Endodermal cell (in vitro differentiated cells): ENCODE measurements around the gene BRF1. TPM values are rescaled to one million over a fixed set of nuclear protein-coding genes. Genes with fewer than 3 reads are reported as not detected.

ENCODE experiments used
- DNase-seq: peaks from one replicate; pipeline ENCODE4 v3.0.0-alpha.2; 2017
- H3K27ac ChIP-seq: 2 replicates; pipeline ENCODE4 v1.5.1; 2013; ENCODE audit warnings: mild to moderate bottlenecking, low read depth, low read length, moderate library complexity
- H3K27me3 ChIP-seq: 2 replicates; pipeline ENCODE4 v1.6.1; 2013; ENCODE audit warnings: mild to moderate bottlenecking, low read length, moderate library complexity; ENCODE audit not compliant: insufficient read depth, control insufficient read depth, poor library complexity, severe bottlenecking
- H3K36me3 ChIP-seq: 2 replicates; pipeline ENCODE4 v1.7.0; 2013; ENCODE audit warnings: mild to moderate bottlenecking, low read length, moderate library complexity; ENCODE audit not compliant: control insufficient read depth, insufficient read depth
- H3K4me1 ChIP-seq: one replicate; pipeline ENCODE4 v1.7.0; 2013; ENCODE audit warnings: low read length; ENCODE audit not compliant: control insufficient read depth, insufficient read depth
- H3K4me3 ChIP-seq: 2 replicates; pipeline ENCODE4 v1.5.1; 2013; ENCODE audit warnings: mild to moderate bottlenecking, low read length, moderate library complexity
- H3K9ac ChIP-seq: 2 replicates; pipeline ENCODE4 v1.6.1; 2013; ENCODE audit warnings: mild to moderate bottlenecking, low read length, moderate library complexity; ENCODE audit not compliant: poor library complexity, severe bottlenecking; ENCODE audit errors: extremely low read depth
- H3K9me3 ChIP-seq: 2 replicates; pipeline ENCODE4 v1.6.1; 2013; ENCODE audit warnings: mild to moderate bottlenecking, low read length, moderate library complexity; ENCODE audit not compliant: control insufficient read depth
- H3K27ac Mint-ChIP-seq: 2 replicates; pipeline ENCODE4 v1.8.0; 2020; ENCODE audit warnings: mixed read lengths
- H3K27me3 Mint-ChIP-seq: 2 replicates; pipeline ENCODE4 v1.8.0; 2021; ENCODE audit warnings: mild to moderate bottlenecking, mixed read lengths; ENCODE audit not compliant: insufficient read depth
- H3K36me3 Mint-ChIP-seq: 2 replicates; pipeline ENCODE4 v1.8.0; 2020; ENCODE audit warnings: low read depth, mixed read lengths
- H3K4me1 Mint-ChIP-seq: 2 replicates; pipeline ENCODE4 v1.8.0; 2020; ENCODE audit warnings: mixed read lengths
- H3K4me3 Mint-ChIP-seq: 2 replicates; pipeline ENCODE4 v1.8.0; 2020; ENCODE audit warnings: mild to moderate bottlenecking, moderate library complexity, mixed read lengths
- H3K9me3 Mint-ChIP-seq: 2 replicates; pipeline ENCODE4 v1.8.0; 2020; ENCODE audit warnings: mild to moderate bottlenecking, mixed read lengths
- WGBS, 2 experiments: methylation state at CpG; one replicate each; pipeline versions ENCODE4 v1.1.5 to v1.1.7; 2013; ENCODE audit warnings: missing lambda C conversion rate in 2 of 2, mixed read lengths in 1 of 2; ENCODE audit not compliant: insufficient coverage in 1 of 2, insufficient read length in 1 of 2; 5-methylcytosine and 5-hydroxymethylcytosine counted together
- total RNA-seq, 2 donors: library from RNA; stranded (reverse); fragmentation: NEBNext Ultra II Directional in 1 of 2; extraction: Animal tissue kit (Norgen Biotek cat#: 25700) in 1 of 2; gene quantifications; 2 replicates in 1 of 2; 3 replicates in 1 of 2; pipeline ENCODE4 v1.2.1, GENCODE V29; 2021
- TF ChIP-seq, protein P1 (sequence below): fragments of 200-600 bp; sonication (generic); conservative IDR thresholded peaks from 2 replicates; pipeline ENCODE4 v1.5.0; 2021; ENCODE audit warnings: antibody characterized with exemption, mild to moderate bottlenecking

BRF1 gene
- total RNA-seq, 2 donors from 2014 or later, result 37.0 to 44.5 TPM

DNA sequence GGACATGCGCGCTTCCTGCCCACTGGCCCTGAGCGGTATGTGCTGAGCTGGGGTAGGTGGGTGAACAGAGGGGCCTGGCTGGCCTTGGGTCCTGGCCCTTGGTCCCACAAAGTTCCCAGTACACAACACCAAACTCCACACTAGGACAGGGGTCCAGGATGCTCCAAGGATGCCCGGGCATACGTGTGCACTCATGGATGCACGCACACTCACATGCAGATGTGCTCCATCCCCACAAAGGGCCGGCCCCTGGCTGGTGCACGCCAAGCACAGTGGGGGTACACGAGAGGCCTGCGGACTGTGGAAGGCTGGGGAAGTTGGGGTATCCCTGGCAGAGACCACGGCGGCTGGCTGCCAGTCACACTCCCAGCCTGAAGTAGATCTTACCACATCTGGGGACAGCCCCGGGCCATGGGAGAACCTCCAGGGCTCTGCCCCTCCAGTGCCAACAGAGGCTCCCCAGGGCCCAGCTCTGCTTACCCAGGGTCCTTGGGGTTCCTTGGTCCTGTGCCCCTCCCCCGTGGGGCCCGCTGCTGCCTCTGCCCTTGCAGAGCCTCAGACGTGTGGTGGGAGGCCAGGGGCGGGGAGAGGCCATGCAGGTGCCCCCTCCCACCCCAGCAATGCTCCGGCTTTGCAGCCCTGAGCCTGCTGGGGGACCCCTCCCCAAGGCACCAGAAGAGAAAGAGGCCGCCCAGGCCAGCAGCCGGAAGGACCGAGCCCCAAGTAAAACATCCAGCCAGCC lies 95.7 kb downstream of the BRF1 start:
- no peaks in the 10 kb centered on the region for H3K27me3 Mint-ChIP-seq
- H3K9me3 Mint-ChIP-seq, result no peaks in the 10 kb centered on the region
- H3K4me1 Mint-ChIP-seq, result no peaks in the 10 kb centered on the region
- H3K9me3 ChIP-seq, result no peaks in the 10 kb centered on the region
- no peaks in the 10 kb centered on the region for H3K36me3 ChIP-seq
- TF ChIP-seq, protein P1, sequence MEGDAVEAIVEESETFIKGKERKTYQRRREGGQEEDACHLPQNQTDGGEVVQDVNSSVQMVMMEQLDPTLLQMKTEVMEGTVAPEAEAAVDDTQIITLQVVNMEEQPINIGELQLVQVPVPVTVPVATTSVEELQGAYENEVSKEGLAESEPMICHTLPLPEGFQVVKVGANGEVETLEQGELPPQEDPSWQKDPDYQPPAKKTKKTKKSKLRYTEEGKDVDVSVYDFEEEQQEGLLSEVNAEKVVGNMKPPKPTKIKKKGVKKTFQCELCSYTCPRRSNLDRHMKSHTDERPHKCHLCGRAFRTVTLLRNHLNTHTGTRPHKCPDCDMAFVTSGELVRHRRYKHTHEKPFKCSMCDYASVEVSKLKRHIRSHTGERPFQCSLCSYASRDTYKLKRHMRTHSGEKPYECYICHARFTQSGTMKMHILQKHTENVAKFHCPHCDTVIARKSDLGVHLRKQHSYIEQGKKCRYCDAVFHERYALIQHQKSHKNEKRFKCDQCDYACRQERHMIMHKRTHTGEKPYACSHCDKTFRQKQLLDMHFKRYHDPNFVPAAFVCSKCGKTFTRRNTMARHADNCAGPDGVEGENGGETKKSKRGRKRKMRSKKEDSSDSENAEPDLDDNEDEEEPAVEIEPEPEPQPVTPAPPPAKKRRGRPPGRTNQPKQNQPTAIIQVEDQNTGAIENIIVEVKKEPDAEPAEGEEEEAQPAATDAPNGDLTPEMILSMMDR, result no peak
- H3K4me1 ChIP-seq, result peaks cover 3% of the 10 kb centered on the region
- WGBS, 2 experiments, result 90 to 91% methylated on average over 7 to 21 of the region's 21 CpGs
- H3K4me3 Mint-ChIP-seq, result no peak overlapping the region
- H3K36me3 Mint-ChIP-seq, result no peaks in the 10 kb centered on the region
- H3K27me3 ChIP-seq, result no peaks in the 10 kb centered on the region
- DNase-seq, result no peak
- H3K27ac ChIP-seq, result no peak overlapping the region
- no peak overlapping the region for H3K9ac ChIP-seq
- no peak overlapping the region for H3K4me3 ChIP-seq
- H3K27ac Mint-ChIP-seq, result no peak overlapping the region

DNA sequence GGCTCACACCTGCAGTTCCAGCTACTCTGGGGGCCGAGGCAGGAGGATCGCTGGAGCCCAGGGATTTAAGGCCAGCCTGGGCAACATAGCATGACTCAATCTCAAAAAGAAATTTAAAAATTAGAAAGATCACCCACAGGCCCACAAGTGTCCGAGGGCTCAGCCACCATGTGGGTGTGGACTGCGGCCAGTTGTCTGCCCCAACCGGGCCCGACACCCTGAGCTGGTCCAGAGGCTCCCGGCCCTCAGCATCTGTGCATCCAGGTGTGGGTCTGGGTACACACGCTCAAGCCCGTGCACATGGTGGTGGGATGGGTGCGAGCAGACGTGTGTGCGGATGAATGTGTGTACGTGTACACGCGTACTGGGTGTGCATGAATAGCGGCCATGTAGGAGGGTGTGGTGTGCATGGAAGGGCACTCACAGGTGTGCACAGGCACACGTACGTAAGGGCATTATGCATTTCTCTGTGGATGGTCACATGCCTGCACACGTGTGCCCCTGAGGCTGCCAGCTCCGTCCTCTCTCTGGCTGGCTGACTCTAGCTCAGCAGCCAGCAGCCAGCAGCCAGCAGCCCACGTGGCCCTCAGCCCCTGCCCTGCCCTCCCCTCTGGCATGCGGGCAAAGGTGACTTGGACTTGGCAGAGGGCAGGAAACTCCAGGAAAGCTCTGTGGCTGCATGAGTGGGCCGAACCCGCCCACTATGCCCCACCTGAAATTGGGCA lies 96.4 kb downstream of the BRF1 start:
- H3K27ac Mint-ChIP-seq, result no peak overlapping the region
- H3K4me1 ChIP-seq, result peaks cover 3% of the 10 kb centered on the region

DNA sequence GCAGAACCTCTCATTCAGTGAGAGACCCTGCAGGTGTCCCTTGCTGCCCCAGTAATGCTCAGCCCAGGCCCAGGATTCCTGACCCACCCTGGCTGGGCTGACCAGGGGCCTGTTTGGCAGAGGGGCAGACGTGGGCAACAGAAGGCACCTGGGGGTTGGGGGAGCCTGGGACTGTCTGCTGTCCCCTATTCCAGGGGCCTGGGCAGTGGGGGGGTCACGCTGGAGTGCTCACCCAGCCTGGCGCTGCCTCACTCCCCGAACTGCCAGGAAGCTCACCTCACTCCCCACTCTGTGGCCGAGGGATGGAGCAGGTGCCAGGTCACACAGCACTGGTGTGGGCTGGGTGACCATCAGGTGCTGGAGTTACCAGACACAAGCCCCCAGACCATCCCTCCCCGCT lies 97.1 kb downstream of the BRF1 start:
- H3K27me3 ChIP-seq, result no peaks in the 10 kb centered on the region
- no peak overlapping the region for H3K4me3 ChIP-seq
- Mint-ChIP-seq H3K27me3 (peaks cover 3% of the 10 kb centered on the region), H3K4me1 (no peaks in the 10 kb centered on the region), H3K27ac (no peak overlapping the region), H3K9me3 (no peaks in the 10 kb centered on the region), H3K4me3 (no peak overlapping the region), H3K36me3 (no peaks in the 10 kb centered on the region)
- no peaks in the 10 kb centered on the region for H3K36me3 ChIP-seq
- no peaks in the 10 kb centered on the region for H3K9me3 ChIP-seq
- 80 to 90% methylated on average over 3 to 6 of the region's 6 CpGs for WGBS, 2 experiments
- TF ChIP-seq, protein P1, result no peak
- no peak overlapping the region for H3K9ac ChIP-seq
- DNase-seq, result no peak
- no peak overlapping the region for H3K27ac ChIP-seq
- peaks cover 3% of the 10 kb centered on the region for H3K4me1 ChIP-seq

More for the DNA sequence above, 96.4 kb downstream of the BRF1 start:
- H3K27ac ChIP-seq, result no peak overlapping the region
- TF ChIP-seq, protein P1, result no peak
- no peaks in the 10 kb centered on the region for H3K4me1 Mint-ChIP-seq
- H3K36me3 ChIP-seq, result no peaks in the 10 kb centered on the region
- no peak for DNase-seq
- H3K9me3 Mint-ChIP-seq, result no peaks in the 10 kb centered on the region
- H3K9ac ChIP-seq, result no peak overlapping the region
- H3K4me3 ChIP-seq, result no peak overlapping the region
- H3K27me3 Mint-ChIP-seq, result peaks cover 1% of the 10 kb centered on the region
- no peaks in the 10 kb centered on the region for H3K36me3 Mint-ChIP-seq
- no peaks in the 10 kb centered on the region for H3K27me3 ChIP-seq
- no peak overlapping the region for H3K4me3 Mint-ChIP-seq
- 91 to 96% methylated on average over 19 to 24 of the region's 24 CpGs for WGBS, 2 experiments
- H3K9me3 ChIP-seq, result no peaks in the 10 kb centered on the region
